GM19328 (cell line): ENCODE data around the gene NIN.

Source experiments
- ATAC-seq: cut with Tn5 transposase; IDR thresholded peaks from one replicate; pipeline ENCODE4 v1.9.1; 2021; ENCODE audit warnings: mild to moderate bottlenecking, moderate library complexity; ENCODE audit not compliant: unreplicated experiment

Gene NIN

GRCh38 chr14:50768680-50769079 lies 62.3 kb downstream of the NIN start:
- no peak for ATAC-seq

DNA sequence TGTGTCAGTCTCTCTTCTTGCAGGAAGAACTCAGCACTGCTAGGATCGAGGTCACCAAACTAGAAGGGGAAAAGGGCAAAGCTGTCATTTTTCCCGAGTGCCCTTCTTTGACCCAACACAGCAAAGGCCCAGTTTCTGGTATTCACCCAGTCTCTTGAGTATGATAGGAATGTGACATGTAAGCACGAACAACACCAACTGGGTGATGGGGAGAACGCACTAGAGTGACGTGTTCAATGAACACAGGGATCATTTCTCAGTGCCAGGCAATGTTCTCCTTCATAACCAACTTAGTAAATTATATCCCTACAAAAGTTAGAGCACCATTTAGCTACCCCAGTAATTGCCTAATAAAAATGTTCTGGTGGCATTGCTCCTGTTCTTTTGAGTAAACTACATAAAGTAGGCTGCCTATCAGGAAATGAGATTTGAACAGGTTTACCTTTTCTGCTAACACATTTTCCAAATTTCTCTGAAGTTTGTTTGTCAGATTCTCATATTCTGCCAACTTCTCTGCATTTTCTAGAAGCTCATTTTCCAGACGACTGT lies 64.5 kb downstream of the NIN start:
- ATAC-seq = no peak

DNA sequence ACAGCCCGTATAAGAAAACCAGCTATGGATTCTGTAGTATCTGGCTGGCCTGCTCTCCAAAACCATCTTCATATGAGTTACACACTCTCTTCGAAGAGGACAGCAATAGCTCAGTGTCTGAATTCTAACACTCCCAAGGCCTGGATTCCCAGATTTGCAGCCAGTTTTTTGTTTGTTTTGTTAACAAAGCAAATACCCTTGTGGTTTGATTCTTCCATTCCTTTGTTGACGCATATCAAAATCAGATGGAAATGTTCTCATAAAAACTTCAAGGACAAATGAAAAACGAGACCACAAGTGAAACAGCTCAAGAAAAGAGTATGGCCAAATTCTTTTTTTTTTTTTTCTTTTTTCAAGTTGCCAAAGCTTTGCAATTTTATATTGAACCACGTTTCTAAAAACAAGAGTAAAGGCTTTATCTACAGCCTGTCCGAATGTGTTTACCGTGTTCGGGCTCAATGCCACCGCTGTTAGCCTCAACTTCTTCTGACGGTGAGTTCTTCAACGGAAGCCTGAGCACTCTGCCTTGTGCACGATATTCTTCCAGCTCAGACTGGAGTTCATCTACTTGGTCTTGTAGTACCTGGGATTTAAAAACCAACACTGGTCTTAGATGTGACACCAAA lies 67.5 kb downstream of the NIN start:
- ATAC-seq = no peak

DNA sequence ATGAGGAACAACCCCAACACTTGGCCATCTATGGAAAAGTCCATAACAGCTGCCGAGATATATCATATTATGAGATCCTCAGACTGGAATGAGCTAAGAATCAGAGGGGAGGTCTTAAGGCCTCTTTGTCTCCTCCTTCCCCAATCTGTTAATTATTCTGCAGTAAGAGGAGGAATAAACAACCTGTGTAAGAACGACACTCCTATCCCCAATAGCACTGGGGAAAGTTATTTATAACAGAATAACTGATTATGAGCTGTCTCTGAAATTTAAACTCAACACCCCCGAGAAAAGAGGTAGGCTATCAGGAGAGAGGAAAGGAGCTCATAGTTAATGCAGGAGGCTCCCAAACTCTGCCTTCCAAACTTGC lies 68.0 kb downstream of the NIN start:
- no peak for ATAC-seq

- peak; percentile 68 for ATAC-seq
Observed at GRCh38 chr14:50762001-50762930, 68.7 kb downstream of the NIN start.

DNA sequence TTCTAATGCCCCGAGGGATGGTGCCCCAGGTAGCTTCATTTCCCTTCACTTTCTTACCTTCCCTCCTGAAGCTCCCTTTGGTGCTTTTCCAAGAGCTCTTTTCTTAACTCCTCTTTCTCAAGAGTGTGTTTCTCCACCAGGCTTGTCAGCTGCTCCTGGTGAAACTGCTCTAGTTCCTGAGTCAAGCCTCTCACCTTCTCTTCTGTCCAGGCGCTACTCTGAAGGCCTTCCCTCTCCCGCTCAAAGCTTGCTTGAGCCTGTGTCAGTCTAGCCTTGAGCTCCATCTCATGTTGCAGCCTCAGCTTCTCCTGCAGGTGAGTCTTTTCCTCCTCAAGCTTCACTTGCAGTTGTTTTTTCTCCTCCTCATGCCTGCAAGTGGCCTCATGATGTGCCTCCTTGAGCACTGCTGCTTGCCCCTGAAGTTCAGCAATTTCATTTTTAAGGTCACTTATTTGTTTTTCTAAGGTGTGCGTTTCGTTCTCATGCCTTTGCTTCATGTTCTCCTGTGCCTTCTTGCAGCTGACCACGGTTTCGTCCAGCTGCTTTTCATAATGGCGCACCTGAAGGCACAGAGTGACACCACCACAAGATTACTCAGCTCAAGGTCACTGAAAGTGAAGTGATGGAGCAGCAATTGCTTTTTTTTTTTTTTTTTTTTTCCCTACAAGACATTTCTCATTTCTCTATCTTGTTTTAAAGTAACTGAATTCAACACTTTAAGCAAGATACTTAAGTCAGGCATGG lies 71.0 kb downstream of the NIN start:
- no peak for ATAC-seq

GRCh38 chr14:50758945-50759344 lies 72.0 kb downstream of the NIN start:
- no peak for ATAC-seq

- no peak for ATAC-seq
Observed at GRCh38 chr14:50758305-50758704, 72.7 kb downstream of the NIN start.

GRCh38 chr14:50757702-50758101 lies 73.3 kb downstream of the NIN start:
- ATAC-seq = no peak

GRCh38 chr14:50756300-50756699 lies 74.7 kb downstream of the NIN start:
- ATAC-seq = no peak

GRCh38 chr14:50750323-50750722 lies 80.6 kb downstream of the NIN start:
- no peak for ATAC-seq

- no peak for ATAC-seq
Observed at GRCh38 chr14:50745401-50746058, 85.4 kb downstream of the NIN start.

DNA sequence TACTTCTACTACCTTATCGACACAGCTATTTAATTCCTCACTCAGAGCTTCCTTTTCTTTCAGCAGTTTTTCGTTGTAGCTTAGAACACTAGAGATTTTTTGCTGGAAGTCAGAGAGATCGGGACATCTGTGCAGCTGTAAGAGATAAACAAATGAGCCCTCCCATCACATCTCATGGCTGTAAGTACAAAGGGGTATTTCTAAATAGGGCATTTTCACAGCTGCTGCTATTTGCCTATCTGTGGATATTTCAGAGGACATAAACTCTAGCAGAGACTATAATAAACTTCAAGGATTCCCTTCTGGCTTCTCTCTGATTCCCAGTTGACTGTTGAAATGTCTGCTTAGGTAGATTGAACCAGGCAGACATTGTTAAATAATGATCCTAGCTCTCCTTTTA lies 86.7 kb downstream of the NIN start:
- no peak for ATAC-seq

DNA sequence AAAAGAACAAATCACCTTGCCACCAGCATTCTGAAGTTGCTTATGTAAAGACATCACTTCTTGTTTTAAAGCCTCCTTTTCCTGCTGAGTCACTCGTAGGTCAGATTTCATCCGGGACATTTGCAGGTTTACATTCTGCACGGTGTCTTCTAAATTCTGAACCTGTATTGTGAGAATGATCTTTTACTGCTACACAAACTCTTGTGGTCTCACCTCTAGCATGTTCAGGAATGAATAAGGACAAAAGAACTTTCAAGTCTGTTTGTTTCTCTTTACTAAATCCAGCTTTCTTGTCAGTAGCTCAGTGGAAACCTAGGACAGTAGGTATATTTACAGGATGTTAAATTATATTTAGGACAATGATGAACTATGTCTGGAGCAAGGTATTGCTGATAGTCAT lies 89.4 kb downstream of the NIN start:
- ATAC-seq = no peak

DNA sequence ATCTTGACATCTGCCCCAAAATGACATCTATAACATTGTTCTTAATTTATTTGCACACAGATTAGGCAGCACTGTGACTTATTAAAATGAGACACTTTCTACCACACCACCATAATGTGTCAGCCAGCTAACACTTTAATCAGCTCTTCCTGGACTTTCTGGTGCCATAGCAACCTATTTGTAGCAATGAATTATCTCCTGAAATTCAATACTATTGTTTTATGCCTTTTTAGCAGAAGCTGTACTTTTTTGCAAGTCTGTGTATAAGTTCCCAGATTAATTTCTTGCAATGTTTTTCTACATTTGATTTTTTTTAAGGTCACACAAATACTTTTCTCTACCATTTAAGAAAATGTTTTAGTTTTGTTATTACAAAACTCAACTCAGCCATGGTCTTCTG lies 90.1 kb downstream of the NIN start:
- no peak for ATAC-seq

DNA sequence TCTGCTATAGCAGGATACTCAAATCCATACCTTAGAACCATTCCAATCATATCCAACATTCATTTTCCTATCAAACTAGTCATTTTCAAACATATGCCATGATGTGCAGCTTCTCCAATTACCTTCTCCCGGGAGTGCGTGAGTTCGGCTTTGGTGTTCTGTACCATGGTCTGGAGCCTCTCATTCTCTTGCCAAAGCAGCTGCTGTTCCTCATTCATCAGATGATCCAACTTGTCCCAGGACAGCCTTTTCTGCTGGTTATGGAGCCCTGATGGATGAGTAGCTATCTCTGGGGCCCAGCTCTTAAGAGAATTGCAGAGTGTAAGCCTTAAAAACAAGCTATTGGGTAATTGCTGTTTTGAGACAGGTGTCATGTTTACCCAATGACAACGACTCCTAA lies 91.8 kb downstream of the NIN start:
- ATAC-seq = no peak

GRCh38 chr14:50736932-50737419 lies 94.0 kb downstream of the NIN start:
- ATAC-seq = peak; percentile 49

DNA sequence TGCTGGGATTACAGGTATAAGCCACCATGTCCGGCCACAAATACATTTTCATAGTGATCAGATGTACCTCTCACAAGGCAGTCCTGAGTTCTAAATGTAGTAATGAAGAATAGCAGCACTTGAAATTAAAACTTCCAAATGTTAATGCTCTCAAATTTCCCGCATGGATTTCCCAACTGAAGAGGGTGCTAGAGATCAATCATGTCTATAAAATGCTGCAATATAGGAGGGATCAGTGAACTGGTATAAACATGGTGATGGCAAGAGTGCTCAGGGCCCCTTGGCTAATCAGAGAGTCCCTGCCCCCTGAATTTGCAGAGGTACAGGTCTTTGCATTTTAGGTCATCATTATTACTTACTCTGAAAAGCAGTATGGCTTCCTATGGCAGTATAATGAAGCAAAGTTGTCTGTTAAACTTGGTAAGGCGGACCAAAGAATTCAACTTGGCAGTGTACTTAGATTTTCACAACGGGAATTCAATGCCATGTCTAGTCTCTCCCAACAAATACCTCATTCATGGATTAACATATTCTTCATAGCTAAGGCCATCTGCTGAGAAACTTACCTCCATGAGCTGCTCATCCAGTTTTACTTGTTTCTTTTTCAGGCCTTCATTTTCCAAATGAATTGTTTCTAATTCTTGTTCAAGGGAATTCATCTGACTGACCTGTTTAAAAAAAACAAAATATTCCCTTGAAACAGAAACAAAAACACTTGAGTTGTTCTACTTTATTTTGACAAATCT lies 95.8 kb downstream of the NIN start:
- no peak for ATAC-seq

- no peak for ATAC-seq
Observed at GRCh38 chr14:50733494-50733893, 97.5 kb downstream of the NIN start.

DNA sequence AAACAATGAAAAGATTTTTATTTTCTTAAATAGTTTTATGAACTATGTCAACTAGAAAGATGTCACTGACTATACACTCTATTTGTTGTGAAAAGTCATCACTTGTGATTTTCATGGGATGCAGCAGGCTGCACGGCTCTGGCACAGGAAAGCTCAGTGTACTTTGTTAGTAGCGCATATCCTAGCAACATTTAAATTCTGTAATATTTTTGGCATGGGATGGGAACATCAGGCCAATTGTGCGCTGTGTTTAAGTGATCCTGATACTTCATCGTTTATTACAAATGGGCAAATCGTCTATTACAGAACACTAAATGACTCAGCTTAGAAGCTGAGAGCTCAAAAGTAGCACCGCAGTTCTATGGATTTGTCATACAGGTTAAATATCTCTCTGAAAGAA lies 102.1 kb downstream of the NIN start:
- ATAC-seq = no peak
